ELR (cell line): ENCODE data around the gene FGF19.

Experiments
- DNase-seq: peaks from one replicate; pipeline ENCODE4 v3.0.0-alpha.2; 2015; ENCODE audit warnings: low read depth

Gene FGF19

DNA sequence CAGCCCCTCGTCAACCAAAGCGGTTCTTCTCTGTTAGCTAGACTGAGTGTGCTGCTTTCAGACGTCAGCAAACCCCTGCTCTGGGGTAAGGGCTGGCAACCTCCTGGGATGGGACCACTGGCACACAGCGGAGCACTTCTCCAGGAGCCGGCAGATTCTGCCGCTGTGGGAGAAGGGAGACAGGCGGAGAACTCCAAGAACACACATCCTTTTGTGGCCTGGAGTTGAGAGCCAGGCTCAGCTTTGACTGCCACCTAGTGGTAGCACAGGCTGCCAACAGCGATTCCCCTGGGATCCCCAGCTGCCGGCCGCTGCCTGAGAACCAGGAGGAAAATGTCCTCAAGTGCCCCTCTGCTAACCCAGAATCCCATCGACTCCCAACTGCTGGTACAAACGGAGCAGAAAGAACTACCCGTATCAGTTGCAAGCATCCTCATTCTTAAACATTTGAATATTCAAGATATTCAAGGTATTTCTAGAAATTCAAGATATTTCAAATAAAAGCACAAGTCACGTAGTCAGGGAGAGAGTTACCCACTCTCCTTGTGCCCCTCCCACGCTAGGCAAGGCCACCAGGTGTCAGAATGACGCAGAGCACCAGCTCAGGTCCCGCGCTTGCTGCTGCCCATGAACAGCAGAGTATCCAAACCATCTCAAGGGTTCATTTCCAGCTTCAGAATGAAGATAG lies 33.5 kb downstream of the FGF19 start:
- DNase-seq: peak; percentile 85

DNA sequence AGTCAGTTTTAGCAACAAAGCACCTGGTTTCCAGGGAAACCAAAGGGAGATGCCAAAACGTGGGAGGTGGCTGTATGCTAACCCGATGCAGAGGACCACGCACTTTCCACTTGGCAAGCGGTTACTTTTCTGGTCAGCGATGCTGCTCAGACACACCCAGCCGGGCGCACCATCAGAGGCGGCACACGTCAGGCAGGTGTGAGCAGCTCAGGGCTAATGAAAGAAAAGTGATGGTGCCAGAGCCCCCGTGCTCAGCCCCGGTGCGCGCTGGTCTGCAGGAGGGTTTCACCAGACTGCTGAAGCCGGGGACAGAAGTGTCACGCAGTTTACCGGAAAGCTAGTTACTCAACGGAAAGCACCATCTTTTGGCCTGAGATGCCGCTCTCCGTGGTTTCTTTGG lies 34.3 kb downstream of the FGF19 start:
- DNase-seq: no peak

DNA sequence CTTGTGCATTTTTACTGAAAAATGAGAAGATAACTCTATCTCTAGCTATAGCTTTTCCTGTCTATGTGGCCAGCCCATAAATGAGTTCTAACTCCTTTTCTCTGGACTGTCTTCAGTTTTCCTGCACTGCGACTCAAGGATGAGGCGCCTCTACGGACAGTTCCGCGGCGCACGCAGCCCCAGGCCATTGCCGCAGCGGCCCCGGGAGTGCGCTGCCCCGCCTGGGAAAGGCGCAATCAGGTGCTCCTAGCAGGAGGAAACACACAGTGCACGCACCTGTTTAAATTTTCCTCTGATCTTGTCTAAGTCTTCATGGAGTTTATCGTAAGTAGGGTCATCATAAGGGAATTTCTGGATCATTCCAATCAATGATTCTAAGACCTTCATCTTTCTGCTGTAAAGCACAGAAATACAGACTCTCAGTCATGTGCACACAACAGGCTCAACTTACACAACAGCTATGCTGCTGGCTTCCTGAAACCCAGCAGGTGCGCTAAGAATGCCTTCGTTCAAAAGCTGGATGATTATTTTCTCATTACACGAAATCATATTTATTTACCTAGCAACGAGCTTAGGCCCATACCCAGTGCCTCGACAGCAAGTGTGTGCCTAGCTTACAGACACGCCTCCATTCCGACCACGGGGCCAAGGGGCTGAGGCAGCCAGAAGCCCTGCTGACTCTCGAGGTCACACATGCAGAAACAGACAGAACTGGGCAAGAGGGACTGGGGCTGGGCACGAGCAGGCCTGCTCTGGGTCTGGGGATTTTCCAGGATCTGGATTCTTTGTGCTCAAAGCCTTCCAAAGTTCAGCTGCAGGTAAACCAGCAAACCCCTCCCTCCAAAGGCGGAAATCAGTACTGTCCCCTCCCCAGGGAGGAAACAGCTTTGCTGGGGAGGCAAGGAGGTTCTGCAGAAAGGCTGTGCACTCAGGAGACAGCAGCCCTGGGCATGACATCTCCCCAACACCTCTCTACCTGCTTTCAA lies 35.9 kb downstream of the FGF19 start:
- no peak for DNase-seq

DNA sequence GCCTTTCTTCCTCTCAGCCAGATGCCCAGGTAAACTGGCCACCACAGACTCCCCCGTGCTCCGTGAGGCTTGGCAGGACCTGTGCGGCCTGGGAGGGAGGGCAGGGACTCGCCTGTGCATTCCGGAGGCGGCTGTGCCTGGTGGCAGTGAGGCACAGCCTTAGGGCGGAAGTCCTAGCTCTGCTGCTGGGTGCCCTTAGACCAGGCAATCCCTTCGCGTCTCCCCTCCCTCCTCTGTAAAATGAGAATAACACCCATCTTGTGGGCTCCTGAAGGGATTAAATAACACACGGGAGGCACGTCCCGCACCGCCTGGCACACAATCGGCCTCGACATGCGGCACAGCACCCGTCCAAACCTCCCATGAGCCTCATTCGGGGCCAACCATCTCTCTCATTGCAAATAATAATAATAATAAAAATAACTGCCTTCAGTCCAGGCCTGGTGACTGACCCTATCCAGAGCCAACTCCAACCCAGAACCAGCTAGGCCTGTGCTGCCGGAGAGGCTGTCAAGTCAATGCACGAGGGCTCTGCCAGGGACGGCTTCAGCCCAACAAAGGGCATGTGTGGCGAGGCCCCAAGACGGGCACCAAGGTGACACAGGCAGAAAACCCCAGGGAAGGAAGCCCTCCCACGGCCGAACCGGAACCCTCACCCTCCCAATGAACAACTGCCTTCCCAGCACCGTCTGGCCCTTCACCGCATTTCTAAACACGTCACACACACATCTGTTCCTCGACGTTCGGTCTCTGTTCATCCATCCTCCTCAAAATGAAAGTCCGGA lies 36.9 kb downstream of the FGF19 start:
- no peak for DNase-seq

DNA sequence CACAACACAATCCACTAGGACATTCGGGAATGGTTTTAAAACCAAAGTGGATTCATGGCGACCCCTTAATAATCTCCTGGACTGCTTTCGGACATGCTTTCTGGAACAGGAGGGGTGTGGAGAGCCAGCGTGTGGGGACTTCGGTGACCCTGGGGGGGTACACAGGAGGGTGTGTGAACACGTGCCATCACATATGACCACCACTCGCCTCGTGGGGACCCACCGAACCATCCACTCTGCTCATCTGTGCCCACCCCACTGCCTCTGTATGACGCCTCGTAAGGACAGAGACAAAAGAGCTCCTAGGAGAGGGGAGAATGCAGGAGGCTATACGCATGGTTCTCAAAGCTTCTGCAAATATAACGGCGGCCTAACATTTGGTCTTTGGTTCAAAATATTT lies 37.6 kb downstream of the FGF19 start:
- no peak for DNase-seq

DNA sequence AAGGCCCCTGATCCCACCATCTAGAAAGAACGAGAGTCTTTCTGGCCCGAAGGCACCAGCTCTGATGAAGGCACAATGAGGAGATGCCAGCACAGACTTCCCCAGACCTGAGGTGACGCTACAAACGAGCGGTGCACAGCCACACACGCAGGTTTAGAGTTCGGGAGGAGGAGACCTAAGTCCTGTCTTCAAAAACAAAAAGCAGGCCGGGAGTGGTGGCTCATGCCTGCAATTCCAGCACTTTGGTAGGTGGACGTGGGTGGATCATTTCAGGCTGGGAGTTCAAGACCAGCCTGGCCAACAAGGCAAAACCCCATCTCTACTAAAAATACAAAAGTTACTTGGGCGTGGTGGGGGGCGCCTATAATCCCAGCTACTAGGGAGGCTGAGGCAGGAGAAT lies 38.2 kb downstream of the FGF19 start:
- no peak for DNase-seq

DNA sequence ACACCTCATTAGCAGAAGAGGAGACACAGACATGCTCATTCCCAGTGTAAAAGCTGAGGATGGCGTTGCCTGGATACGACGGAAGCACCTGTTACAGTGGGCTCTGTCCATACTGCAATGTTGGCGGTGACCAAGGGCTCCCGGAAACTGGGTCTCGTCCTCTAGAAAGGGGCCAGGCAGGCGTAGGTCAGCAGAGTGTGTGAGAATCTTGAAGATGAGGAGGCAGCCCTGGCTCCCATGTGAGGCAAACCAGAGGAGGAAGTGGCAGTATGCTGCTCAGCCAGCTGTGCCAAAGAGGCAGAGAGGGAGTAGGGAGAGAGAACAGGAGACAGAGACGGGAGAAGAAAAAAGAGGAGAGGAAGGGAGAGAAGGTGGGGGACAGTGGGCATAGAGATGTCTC lies 38.9 kb downstream of the FGF19 start:
- DNase-seq: no peak

DNA sequence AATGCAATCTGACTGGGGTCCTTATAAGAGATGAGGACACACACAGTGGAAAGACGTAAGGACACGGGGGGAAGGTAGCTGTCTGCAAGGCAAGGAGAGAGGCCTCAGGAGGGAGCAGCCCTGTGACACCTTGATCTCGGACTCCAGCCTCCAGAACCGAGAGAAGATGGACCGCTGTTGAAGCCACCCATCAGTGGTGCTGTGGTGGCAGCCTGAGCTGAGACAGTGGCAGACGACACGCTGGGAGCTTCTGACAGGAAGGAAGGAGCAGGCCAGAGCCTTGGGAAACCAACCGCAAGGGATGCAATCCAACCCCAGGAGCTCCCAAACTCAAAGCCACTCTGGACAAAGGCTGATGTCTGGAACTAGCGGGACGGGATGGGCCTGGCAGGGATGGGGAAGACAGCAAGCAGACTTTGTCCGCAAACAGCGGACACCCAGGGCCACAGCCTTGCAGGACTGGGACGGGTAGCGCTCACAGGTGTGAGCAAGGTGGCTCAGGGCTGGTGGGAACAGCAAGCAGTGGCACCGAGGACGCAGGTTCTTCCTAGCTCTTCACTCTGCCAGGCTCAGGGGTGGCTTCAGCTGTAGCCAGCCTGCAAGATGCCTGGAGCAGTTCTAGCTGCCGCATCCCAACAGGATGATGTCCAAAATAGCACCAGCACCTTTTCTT lies 39.6 kb downstream of the FGF19 start:
- no peak for DNase-seq

DNA sequence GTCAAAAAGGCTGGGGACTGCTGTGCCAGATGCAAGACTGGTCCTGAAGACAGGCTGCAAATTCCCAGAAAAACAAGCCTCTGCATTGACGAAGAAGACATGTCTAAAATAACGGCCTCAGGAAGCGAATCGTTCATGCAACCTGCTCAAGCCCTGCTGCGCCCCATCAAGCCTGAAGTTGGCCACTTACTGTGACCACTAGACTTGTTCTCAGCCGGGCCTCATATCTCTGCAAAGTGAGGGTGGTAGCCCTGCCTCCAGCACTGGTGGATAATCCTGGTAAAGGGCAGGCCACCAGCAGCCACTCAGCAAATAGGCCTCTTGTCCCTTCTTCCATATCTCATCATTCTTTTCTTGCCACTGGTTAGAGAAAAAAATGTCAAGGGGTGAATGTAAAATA lies 40.5 kb downstream of the FGF19 start:
- no peak for DNase-seq

DNA sequence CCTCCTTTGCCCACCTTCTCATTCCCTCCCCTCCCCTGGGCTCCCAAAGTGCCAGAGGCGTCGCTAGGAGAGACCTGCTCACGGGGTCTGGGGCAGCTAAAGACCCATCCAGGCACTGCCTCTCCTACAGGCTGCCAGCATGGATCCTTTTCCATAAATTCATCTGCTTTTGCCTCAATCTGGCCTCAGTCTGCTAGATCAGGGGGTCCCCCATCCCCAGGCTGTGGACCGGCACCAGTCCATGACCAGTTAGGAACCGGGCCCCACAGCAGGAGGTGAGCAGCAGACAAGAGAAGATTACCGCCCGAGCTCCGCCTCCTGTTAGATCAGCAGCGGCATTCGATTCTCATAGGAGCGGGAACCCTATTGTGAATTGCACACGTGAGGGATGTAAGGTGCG lies 41.0 kb downstream of the FGF19 start:
- no peak for DNase-seq

DNA sequence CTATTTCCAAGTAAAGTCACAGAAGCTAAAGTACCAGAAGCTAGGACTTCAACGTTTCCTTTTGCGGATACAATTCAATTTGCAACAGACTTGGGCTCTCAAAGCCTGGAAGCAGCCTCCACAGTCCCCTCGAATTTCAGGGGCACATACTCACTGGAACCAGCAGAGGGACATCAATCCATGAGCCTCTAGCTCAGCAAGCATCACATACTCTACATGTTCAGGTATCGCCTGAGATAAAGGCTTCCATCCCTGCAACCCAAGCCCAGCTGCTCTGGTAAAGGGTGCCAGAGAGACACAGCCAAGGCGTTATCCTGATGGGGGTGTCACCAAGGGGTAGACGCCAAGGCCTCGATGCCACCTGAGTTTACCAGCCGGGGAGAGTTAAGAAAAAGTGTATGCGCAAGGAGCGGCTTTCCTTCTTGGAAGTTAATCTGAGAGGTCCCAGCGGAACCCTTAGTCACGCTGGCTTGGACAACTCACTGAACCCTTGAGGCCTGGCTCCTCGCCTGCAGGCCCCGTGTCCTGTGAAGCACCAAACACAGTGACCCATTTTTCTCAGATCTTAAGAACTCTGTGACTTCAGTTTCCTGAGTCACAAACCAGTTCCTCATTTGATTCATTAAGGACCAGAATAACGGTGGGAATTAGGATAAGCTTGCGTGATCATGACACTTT lies 41.7 kb downstream of the FGF19 start:
- DNase-seq: peak; percentile 47

DNA sequence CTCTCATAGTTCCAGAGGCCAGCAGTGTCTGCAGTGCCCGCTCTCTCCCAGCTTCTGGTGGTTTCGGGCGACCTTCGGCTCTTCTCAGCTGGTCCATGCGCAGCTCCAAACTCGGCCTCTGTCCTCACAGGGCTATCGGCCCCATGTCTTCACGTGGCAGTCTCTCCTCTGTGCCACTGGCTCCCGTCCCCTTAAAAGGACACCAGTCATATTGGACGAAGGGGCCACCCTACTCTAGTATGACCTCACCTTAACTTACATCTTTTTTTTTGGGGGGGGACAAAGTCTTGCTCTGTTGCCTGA lies 42.5 kb downstream of the FGF19 start:
- DNase-seq: no peak

DNA sequence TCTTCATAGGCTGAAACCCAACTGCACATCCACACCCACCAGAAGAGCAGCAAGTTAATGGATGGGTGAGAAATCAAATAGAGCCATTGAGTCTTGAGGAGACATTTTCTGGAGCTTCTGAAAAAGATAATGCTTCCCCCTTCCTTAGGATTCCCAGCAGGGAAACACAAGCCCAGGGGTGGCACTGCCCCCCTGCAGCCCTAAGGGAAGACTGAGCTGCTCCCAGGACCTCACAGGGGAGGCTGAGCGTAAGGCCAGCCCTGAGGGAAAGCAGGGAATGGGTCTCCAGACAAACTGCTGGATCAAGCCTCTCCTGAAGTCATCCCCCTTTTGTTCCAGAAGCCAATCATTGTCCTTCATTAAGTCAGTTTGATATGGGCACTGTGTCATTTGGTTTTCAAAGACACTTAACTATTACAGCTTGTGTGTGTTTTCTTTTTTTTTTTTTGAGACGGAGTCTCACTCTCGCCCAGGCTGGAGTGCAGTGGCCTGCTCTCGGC lies 43.8 kb downstream of the FGF19 start:
- DNase-seq: no peak

DNA sequence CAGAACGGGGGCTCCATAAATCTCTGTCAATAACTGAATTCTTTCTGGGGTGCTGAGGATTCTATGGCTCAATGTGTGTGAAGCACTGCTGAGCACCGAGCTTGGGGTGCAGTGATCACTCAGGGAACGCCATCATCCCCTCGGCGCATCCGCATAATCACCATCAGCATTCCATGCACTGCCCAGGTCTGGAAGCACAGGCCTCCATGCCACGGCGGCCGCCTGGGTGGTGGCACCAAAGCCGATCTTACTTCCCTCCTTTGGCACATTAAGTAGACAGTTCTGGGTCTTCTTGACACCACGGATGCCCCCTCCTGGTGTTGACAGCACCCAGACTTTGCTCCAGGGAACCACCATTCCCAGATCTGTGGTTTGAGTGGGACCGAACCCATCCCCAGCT lies 44.2 kb downstream of the FGF19 start:
- no peak for DNase-seq

DNA sequence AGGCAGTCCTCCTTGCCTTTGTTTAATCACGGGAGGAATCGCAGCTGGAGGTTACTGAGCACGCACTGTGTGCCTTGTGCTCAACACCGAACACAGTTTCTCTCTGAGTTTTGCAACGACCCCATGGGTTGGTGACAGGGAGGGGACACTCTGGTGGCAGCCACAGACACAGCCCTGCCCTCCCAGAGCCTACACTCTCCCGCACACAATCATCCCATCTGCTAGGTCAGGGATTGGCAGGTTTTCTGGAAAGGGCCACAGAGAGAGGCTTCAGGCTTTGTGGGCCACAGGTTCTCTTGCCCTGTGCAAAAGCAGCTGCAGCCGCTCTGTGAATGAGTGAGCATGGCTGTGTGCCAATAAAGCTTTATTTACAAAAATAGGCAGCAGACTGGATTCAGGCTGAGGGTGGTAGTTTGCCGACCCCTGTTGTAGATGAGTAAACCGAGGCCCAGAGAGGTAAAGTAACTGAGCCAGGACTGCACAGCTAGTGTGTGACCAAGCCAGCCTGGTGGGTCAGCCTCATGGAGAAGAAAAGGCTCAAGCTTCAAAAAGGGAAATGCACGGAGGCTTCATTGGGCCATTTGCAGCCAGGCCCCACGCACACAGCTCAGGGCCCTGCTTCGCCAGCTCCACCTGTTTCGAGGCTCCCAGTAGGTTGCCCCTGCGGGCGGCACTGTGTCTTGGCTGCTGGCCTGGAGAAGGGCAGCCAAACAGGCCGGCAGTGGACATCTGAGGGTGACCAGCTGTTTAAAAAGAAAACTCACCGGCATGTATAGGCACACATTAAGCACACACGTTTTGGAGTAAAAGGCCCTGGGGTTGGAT lies 45.0 kb downstream of the FGF19 start:
- no peak for DNase-seq

DNA sequence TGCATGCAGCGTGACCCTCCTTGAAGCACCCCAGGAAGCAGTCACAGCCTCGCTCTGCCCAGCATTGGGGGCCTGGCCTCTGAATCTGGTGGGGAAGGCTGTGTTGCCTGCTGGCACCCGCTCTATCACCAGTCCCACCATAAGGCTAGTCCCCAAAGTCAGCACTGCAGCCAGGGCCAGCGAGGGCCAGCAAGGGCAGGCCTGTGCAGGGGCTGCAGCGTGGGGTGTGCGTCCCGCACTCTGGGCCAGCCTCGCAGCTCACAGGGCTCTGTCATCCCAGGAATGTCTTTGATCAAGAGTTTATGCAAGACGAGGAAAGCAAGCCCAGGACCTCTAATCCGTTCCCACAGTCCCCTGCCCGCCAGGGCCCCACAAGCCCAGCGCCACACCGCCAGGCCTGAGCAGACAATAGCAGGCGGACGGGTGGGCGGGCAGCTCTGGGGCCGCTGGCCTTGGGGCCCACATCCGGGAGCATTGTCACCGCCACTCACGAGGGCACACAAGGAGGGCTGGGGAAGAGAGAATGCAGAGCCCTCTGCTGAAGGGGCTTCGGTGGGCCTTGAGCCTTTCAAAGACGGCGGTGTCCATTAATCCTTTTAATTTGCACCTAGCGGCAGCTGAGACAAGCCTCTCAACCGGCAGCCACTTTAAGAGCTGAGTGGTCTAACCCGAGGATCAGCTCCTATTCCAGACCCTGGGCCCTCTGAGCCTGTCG lies 45.8 kb downstream of the FGF19 start:
- no peak for DNase-seq

DNA sequence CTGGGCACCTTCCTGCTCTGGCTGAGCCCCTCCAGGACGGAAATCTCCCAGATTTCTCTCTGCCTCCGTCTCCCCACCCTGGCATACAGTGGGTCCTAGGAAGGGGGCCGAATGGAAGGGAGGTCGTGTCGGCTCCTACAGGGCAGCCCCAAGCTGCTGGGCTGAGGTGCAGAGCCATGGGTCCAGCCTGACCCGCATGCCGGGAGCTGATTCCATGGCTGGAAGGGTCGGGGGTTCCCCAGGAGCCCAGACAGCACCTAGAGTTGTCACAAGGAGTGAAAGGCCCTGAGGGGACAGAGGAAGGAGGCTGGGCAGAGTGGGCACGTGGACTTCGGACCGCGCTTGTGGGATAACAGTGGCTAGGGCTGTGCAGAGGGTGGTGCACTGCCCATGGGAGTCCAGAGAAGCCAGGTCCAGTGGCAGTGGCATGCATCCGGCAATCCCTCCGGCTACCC lies 46.3 kb downstream of the FGF19 start:
- DNase-seq: no peak

DNA sequence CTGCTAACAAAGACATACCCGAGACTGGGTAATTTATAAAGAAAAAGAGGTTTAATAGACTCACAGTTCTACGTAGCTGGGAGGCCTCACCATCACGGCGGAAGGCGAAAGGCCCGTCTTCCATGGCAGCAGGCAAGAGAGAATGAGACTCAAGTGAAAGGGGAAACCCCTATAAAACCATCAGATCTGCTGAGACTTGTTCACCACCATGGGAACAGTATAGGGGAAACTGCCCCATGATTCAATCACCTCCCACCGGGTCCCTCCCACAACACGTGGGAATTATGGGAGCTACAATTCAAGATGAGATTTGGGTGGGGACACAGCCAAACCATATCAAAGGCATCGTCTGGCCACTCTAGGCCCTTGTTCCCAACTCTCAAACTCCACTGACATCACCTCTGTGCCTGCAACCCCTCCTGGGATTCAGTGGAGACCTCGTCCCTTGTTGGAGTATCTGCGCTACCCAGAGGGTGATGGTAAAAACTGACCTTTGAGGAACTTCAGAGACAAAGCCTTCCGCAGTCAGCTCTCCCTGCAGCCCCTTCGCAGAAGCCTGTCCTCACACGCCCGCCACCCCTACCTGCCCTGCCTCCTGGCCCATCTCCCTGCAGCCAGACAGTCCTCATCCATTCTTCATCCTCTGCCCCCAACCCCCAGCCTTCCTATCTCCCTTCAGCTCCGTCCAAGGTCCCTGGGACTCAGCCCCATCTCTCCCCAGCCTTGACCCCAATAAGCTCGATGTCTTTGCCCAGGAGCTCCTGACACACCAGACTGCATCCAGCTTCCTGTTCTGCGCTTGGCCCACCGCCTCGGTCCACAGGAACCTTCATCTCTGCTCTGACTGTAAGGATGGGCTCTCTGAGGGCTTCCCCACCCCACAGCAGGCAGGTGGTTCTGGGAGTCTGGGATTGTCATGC lies 47.0 kb downstream of the FGF19 start:
- DNase-seq: no peak
